ENCODE measurements around the gene PAAF1.

PAAF1 gene

GRCh38 chr11:73883856-73884255 lies 7.1 kb downstream of the PAAF1 start:
- no peak for TF ChIP-seq CTCF (conservative IDR thresholded peaks at IDR 0.05; ENCODE audit: low read length)
- DNase-seq (ENCODE audit: low read depth), result no peak
- H3K4me3 ChIP-seq (ENCODE audit: low read length), result no peak overlapping the region

- no peak overlapping the region for H3K4me3 ChIP-seq (ENCODE audit: low read length)
- no peak for TF ChIP-seq CTCF (conservative IDR thresholded peaks at IDR 0.05; ENCODE audit: low read length)
- DNase-seq (ENCODE audit: low read depth), result no peak
Observed at GRCh38 chr11:73888244-73888643, 11.4 kb downstream of the PAAF1 start.

- no peak for TF ChIP-seq CTCF (conservative IDR thresholded peaks at IDR 0.05; ENCODE audit: low read length)
- H3K4me3 ChIP-seq (ENCODE audit: low read length), result no peak overlapping the region
- DNase-seq (ENCODE audit: low read depth), result peak; percentile 27
Observed at GRCh38 chr11:73889019-73889418, 12.2 kb downstream of the PAAF1 start.

- no peak for TF ChIP-seq CTCF (conservative IDR thresholded peaks at IDR 0.05; ENCODE audit: low read length)
- no peak for DNase-seq (ENCODE audit: low read depth)
- H3K4me3 ChIP-seq (ENCODE audit: low read length), result no peak overlapping the region
Observed at GRCh38 chr11:73889536-73889935, 12.7 kb downstream of the PAAF1 start.

GRCh38 chr11:73893041-73893440 lies 16.2 kb downstream of the PAAF1 start:
- no peak for TF ChIP-seq CTCF (conservative IDR thresholded peaks at IDR 0.05; ENCODE audit: low read length)
- DNase-seq (ENCODE audit: low read depth), result no peak
- no peak overlapping the region for H3K4me3 ChIP-seq (ENCODE audit: low read length)

GRCh38 chr11:73894725-73895335 lies 18.0 kb downstream of the PAAF1 start:
- TF ChIP-seq CTCF (conservative IDR thresholded peaks at IDR 0.05; ENCODE audit: low read length), result no peak
- DNase-seq (ENCODE audit: low read depth), result peak; percentile 43
- no peak overlapping the region for H3K4me3 ChIP-seq (ENCODE audit: low read length)

- H3K4me3 ChIP-seq (ENCODE audit: low read length), result no peak overlapping the region
- DNase-seq (ENCODE audit: low read depth), result no peak
Observed at GRCh38 chr11:73902303-73902702, 25.5 kb downstream of the PAAF1 start.

More at GRCh38 chr11:73902303-73902702, 25.5 kb downstream of the PAAF1 start:
- no peak for TF ChIP-seq CTCF (conservative IDR thresholded peaks at IDR 0.05; ENCODE audit: low read length)

Data from AG10803 (cell line).